Activated CD4-positive, alpha-beta T cell treated with anti-CD3 and anti-CD28 coated beads for 36 hours (primary cell): ENCODE results near the gene RC3H1. TPM values are rescaled to one million over a fixed set of nuclear protein-coding genes. Genes with fewer than 3 reads are reported as not detected.
A peak's percentile ranks its signal among the peaks of the same experiment; 100 is the strongest.
"Not testable (repeated sequence)": the region's sequence is repeated elsewhere in the genome, so short reads cannot be mapped to it uniquely, and the experiment has no call there.

Experiments
- ATAC-seq: fragments of 200-7000 bp; cut with Tn5 transposase; one replicate; pipeline ENCODE4 v1.10.0; 2021; ENCODE audit warnings: mild to moderate bottlenecking, moderate library complexity
- CTCF ChIA-PET: fragments of 350-600 bp; sonication (Branson Sonifier 250); formaldehyde crosslinking; loops from one replicate; lab custom pipeline; 2021; ENCODE audit warnings: antibody characterized with exemption; lab: Charles Lee
- POLR2A ChIA-PET: fragments of 350-600 bp; sonication (Branson Sonifier 250); formaldehyde crosslinking; loops from one replicate; lab custom pipeline; 2021; ENCODE audit warnings: antibody characterized with exemption, inconsistent platforms; lab: Charles Lee
- DNase-seq: peaks from one replicate; pipeline ENCODE4 v3.0.0-alpha.2; 2020
- H3K27ac Mint-ChIP-seq: one replicate; pipeline ENCODE4 v1.8.0; 2021; ENCODE audit warnings: mixed read lengths
- H3K27me3 Mint-ChIP-seq: one replicate; pipeline ENCODE4 v1.8.0; 2021; ENCODE audit warnings: mixed read lengths
- H3K36me3 Mint-ChIP-seq: one replicate; pipeline ENCODE4 v1.8.0; 2021; ENCODE audit warnings: low read depth, mixed read lengths
- H3K4me1 Mint-ChIP-seq: one replicate; pipeline ENCODE4 v1.8.0; 2021; ENCODE audit warnings: mixed read lengths
- H3K4me3 Mint-ChIP-seq: one replicate; pipeline ENCODE4 v1.8.0; 2021; ENCODE audit warnings: mild to moderate bottlenecking, moderate library complexity, mixed read lengths
- H3K9me3 Mint-ChIP-seq: one replicate; pipeline ENCODE4 v1.8.0; 2021; ENCODE audit warnings: low read depth, mixed read lengths
- intact Hi-C, 2 experiments: fragments of 100-400 bp; cut with DNase I in 1 of 2; cut with micrococcal nuclease in 1 of 2; formaldehyde crosslinking; loops; one replicate each; pipeline versions ENCODE4 v1.14.2 to v1.15.1; 2022 to 2024; cut with DNase I, micrococcal nuclease
- total RNA-seq, 2 experiments: library from RNA; stranded (reverse); gene quantifications; one replicate each; pipeline ENCODE4 v1.2.3, GENCODE V29; 2021

RC3H1 gene
- total RNA-seq, 2 experiments from 2014 or later, result 27.3 to 37.0 TPM

DNA sequence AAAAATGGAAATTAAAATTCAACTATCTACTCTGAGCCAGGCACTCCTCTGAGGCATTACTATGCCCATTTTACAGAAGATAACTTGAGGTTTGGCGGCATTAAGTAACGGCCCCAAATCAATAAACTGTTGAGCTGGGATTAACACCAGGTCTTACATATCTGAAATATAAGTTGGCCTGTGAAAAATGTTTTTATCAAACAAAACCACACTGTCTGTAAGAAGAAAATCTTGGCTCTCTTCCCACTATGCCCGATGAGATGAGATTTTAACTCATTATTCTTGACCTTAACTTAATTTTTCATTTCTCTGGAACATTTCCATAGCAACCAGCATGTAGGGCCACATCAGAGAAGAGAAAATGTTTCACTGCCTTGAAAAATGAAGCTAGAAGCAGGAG, 21.8 kb downstream of the RC3H1 start:
- ChIA-PET CTCF (interaction anchor here (1.1 to 1.5 kb wide), 3 partner anchors 23 to 74 kb away, joined by 4 to 5 read pairs (median 4); no protein-coding TSS in a partner anchor), POLR2A (interaction anchor here (0.6 kb wide), 2 partner anchors 12 to 137 kb away, joined by 3 read pairs; no protein-coding TSS in a partner anchor)
- Mint-ChIP-seq H3K4me1 (peaks cover 43% of the 10 kb centered on the region), H3K9me3 (no peaks in the 10 kb centered on the region), H3K4me3 (no peak overlapping the region), H3K27ac (no peak overlapping the region), H3K27me3 (no peaks in the 10 kb centered on the region), H3K36me3 (peaks cover 5% of the 10 kb centered on the region)
- DNase-seq, result no peak
- ATAC-seq, result no peak
- intact Hi-C loops, result no loop called here

- no peak overlapping the region for H3K27ac Mint-ChIP-seq
- peaks cover 3% of the 10 kb centered on the region for H3K36me3 Mint-ChIP-seq
- no peak for DNase-seq
- no peak for ATAC-seq
- POLR2A ChIA-PET, result no interaction called here
- no peaks in the 10 kb centered on the region for H3K9me3 Mint-ChIP-seq
- intact Hi-C loops, result no loop called here
- no peaks in the 10 kb centered on the region for H3K27me3 Mint-ChIP-seq
- H3K4me1 Mint-ChIP-seq, result peaks cover 40% of the 10 kb centered on the region
- no peak overlapping the region for H3K4me3 Mint-ChIP-seq
- CTCF ChIA-PET, result no interaction called here
Measured at GRCh38 chr1:173997791-173998190, 24.4 kb downstream of the RC3H1 start.

GRCh38 chr1:173996995-173997394, 25.2 kb downstream of the RC3H1 start:
- Mint-ChIP-seq H3K4me1 (peaks cover 33% of the 10 kb centered on the region), H3K27ac (no peak overlapping the region), H3K4me3 (no peak overlapping the region), H3K36me3 (peaks cover 9% of the 10 kb centered on the region), H3K27me3 (no peaks in the 10 kb centered on the region), H3K9me3 (no peaks in the 10 kb centered on the region)
- intact Hi-C loops, result no loop called here
- ChIA-PET CTCF (no interaction called here), POLR2A (no interaction called here)
- ATAC-seq (no peak), DNase-seq (no peak)

GRCh38 chr1:173995475-173995874, 26.7 kb downstream of the RC3H1 start:
- Mint-ChIP-seq H3K27ac (peak overlapping the region; percentile 33), H3K27me3 (no peaks in the 10 kb centered on the region), H3K4me3 (no peak overlapping the region), H3K9me3 (no peaks in the 10 kb centered on the region), H3K4me1 (peaks cover 20% of the 10 kb centered on the region), H3K36me3 (peaks cover 18% of the 10 kb centered on the region)
- ChIA-PET POLR2A (no interaction called here), CTCF (no interaction called here)
- DNase-seq (no peak), ATAC-seq (peak; percentile 81)
- intact Hi-C loops, result no loop called here

- H3K4me3 Mint-ChIP-seq, CTCF ChIA-PET, DNase-seq, H3K27me3 Mint-ChIP-seq, H3K9me3 Mint-ChIP-seq, intact Hi-C loops, POLR2A ChIA-PET, ATAC-seq, H3K27ac Mint-ChIP-seq: not testable (repeated sequence)
- peaks cover 15% of the 10 kb centered on the region for H3K4me1 Mint-ChIP-seq
- peaks cover 20% of the 10 kb centered on the region for H3K36me3 Mint-ChIP-seq
Measured at GRCh38 chr1:173993948-173994347, 28.2 kb downstream of the RC3H1 start.

- H3K4me1 Mint-ChIP-seq, result no peaks in the 10 kb centered on the region
- H3K36me3 Mint-ChIP-seq, result peaks cover 17% of the 10 kb centered on the region
- H3K4me3 Mint-ChIP-seq, result no peak overlapping the region
- no peak for ATAC-seq
- no peaks in the 10 kb centered on the region for H3K9me3 Mint-ChIP-seq
- intact Hi-C loops, result loop anchor here in 1 of 2 experiments (10.0 kb wide), 1 partner anchor 227 kb away; no protein-coding TSS in a partner anchor
- H3K27ac Mint-ChIP-seq, result no peak overlapping the region
- DNase-seq, result no peak
- no peaks in the 10 kb centered on the region for H3K27me3 Mint-ChIP-seq
- ChIA-PET CTCF (no interaction called here), POLR2A (interaction anchor here (0.6 kb wide), 1 partner anchor 13 kb away, joined by 3 read pairs; no protein-coding TSS in a partner anchor)
Measured at GRCh38 chr1:173988068-173988467, 34.1 kb downstream of the RC3H1 start.

- peaks cover 13% of the 10 kb centered on the region for H3K36me3 Mint-ChIP-seq
- ChIA-PET CTCF (interaction anchor here (0.7 kb wide), 2 partner anchors 18 to 557 kb away, joined by 3 to 4 read pairs; no protein-coding TSS in a partner anchor), POLR2A (no interaction called here)
- intact Hi-C loops, result loop anchor here in 1 of 2 experiments (10.0 kb wide), 1 partner anchor 228 kb away; no protein-coding TSS in a partner anchor
- no peak for DNase-seq
- no peaks in the 10 kb centered on the region for H3K9me3 Mint-ChIP-seq
- ATAC-seq, result no peak
- H3K27ac Mint-ChIP-seq, result no peak overlapping the region
- H3K4me1 Mint-ChIP-seq, result no peaks in the 10 kb centered on the region
- H3K4me3 Mint-ChIP-seq, result no peak overlapping the region
- no peaks in the 10 kb centered on the region for H3K27me3 Mint-ChIP-seq
Measured at GRCh38 chr1:173986951-173987350, 35.2 kb downstream of the RC3H1 start.

GRCh38 chr1:173970252-173970651, 51.9 kb downstream of the RC3H1 start:
- POLR2A ChIA-PET, result no interaction called here
- Mint-ChIP-seq H3K4me1 (no peaks in the 10 kb centered on the region), H3K27me3 (no peaks in the 10 kb centered on the region), H3K9me3 (no peaks in the 10 kb centered on the region), H3K36me3 (peaks cover 21% of the 10 kb centered on the region), H3K4me3 (no peak overlapping the region), H3K27ac (no peak overlapping the region)
- intact Hi-C loops, result no loop called here
- CTCF ChIA-PET, result interaction anchor here (0.8 kb wide), 1 partner anchor 9 kb away, joined by 3 read pairs; no protein-coding TSS in a partner anchor
- DNase-seq (no peak), ATAC-seq (no peak)

- CTCF ChIA-PET, result interaction anchor here (0.7 to 0.9 kb wide), 2 partner anchors 39 to 132 kb away, joined by 3 to 5 read pairs; no protein-coding TSS in a partner anchor
- H3K27ac Mint-ChIP-seq, H3K4me1 Mint-ChIP-seq, intact Hi-C loops, H3K9me3 Mint-ChIP-seq, H3K4me3 Mint-ChIP-seq, H3K27me3 Mint-ChIP-seq, ATAC-seq, DNase-seq: not testable (repeated sequence)
- POLR2A ChIA-PET, result interaction anchor here (0.6 kb wide), 1 partner anchor 249 kb away, joined by 3 read pairs; no protein-coding TSS in a partner anchor
- H3K36me3 Mint-ChIP-seq, result peaks cover 27% of the 10 kb centered on the region
Measured at GRCh38 chr1:173965896-173966295, 56.3 kb downstream of the RC3H1 start.

GRCh38 chr1:173963477-173963876, 58.7 kb downstream of the RC3H1 start:
- intact Hi-C loops, result no loop called here
- ATAC-seq, result no peak

DNA sequence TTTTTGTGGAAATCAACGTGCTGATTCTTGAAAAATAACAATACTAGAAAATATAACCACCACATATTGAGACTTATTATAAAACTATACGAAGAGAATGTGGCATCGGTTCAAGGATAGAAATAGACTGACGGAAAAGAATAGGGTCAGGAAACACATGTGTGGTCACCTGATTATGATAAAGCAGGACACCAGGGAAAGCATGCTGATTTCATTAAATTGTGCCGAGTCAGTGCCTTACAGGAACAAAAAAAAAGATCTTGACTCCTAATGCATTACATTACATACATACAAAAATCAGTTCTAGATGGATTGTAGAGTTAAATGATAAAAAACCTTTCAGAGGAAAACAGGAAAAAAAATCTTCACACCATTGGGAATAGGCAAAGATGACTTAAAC, 61.5 kb downstream of the RC3H1 start:
- Mint-ChIP-seq H3K9me3 (no peaks in the 10 kb centered on the region), H3K4me3 (no peak overlapping the region), H3K27me3 (no peaks in the 10 kb centered on the region), H3K27ac (no peak overlapping the region), H3K4me1 (no peaks in the 10 kb centered on the region), H3K36me3 (peaks cover 27% of the 10 kb centered on the region)
- DNase-seq (no peak), ATAC-seq (no peak)
- ChIA-PET POLR2A (no interaction called here), CTCF (interaction anchor here (0.6 to 0.8 kb wide), 2 partner anchors 9 to 154 kb away, joined by 3 read pairs; no protein-coding TSS in a partner anchor)
- intact Hi-C loops, result no loop called here

More at GRCh38 chr1:173963477-173963876, 58.7 kb downstream of the RC3H1 start:
- POLR2A ChIA-PET, result no interaction called here
- H3K4me3 Mint-ChIP-seq, result no peak overlapping the region
- H3K9me3 Mint-ChIP-seq, result no peaks in the 10 kb centered on the region
- DNase-seq, result no peak
- no peaks in the 10 kb centered on the region for H3K4me1 Mint-ChIP-seq
- CTCF ChIA-PET, result interaction anchor here (0.6 to 2.0 kb wide), 2 partner anchors 9 to 50 kb away, joined by 4 read pairs; no protein-coding TSS in a partner anchor
- H3K27me3 Mint-ChIP-seq, result no peaks in the 10 kb centered on the region
- no peak overlapping the region for H3K27ac Mint-ChIP-seq
- H3K36me3 Mint-ChIP-seq, result peaks cover 29% of the 10 kb centered on the region

DNA sequence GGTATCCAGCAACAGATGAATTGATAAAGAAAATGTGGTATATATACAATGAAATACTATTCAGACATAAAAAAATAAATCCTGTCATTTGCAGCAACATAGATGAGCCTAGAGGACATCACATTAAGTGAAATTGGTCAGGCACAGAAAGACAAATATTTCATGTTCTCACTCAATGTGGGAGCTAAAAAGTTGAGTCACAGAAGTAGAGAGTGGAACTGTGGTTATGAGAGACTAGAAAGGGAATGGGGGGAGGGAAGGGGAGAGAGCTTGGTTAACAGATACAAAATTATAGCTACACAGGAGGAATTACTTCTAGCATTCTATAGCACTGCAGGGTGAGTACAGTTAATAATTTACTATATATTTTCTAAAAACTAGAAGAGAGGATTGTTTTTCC, 68.0 kb downstream of the RC3H1 start:
- no peak overlapping the region for H3K27ac Mint-ChIP-seq
- no peaks in the 10 kb centered on the region for H3K27me3 Mint-ChIP-seq
- ATAC-seq (peak; percentile 83), DNase-seq (no peak)
- H3K4me1 Mint-ChIP-seq, result peaks cover 18% of the 10 kb centered on the region
- H3K36me3 Mint-ChIP-seq, result peaks cover 22% of the 10 kb centered on the region
- POLR2A ChIA-PET, result no interaction called here
- CTCF ChIA-PET, result interaction anchor here (0.6 kb wide), 1 partner anchor 552 kb away, joined by 3 read pairs; no protein-coding TSS in a partner anchor
- H3K4me3 Mint-ChIP-seq, result no peak overlapping the region
- intact Hi-C loops, result no loop called here
- H3K9me3 Mint-ChIP-seq, result no peaks in the 10 kb centered on the region
